Activated T-cell treated with anti-CD3 and anti-CD28 coated beads, Interleukin-2, amount 50 U/mL, for 1 hour (primary cell): ENCODE results near the gene GGA1.

Experiments
- DNase-seq: peaks from one replicate; pipeline ENCODE4 v3.0.0-alpha.2; 2020

The GGA1 gene

GRCh38 chr22:37632174-37633088 lies 23.8 kb downstream of the GGA1 start:
- DNase-seq: no peak

GRCh38 chr22:37633089-37633624 lies 24.5 kb downstream of the GGA1 start:
- no peak for DNase-seq

GRCh38 chr22:37633625-37634416 lies 25.2 kb downstream of the GGA1 start:
- peak; percentile 59 for DNase-seq

GRCh38 chr22:37634417-37634924 lies 25.8 kb downstream of the GGA1 start:
- no peak for DNase-seq

- DNase-seq: no peak
Measured at GRCh38 chr22:37635157-37635556, 26.5 kb downstream of the GGA1 start.

GRCh38 chr22:37636186-37636948 lies 27.7 kb downstream of the GGA1 start:
- DNase-seq: no peak

- DNase-seq: no peak
Measured at GRCh38 chr22:37636949-37637273, 28.3 kb downstream of the GGA1 start.

GRCh38 chr22:37638391-37639069 lies 29.9 kb downstream of the GGA1 start:
- no peak for DNase-seq

- peak; percentile 62 for DNase-seq
Measured at GRCh38 chr22:37639070-37639760, 30.6 kb downstream of the GGA1 start, which contains the start of gene SH3BP1. SH3BP1 (plus strand) TSS chr22:37639669; CDS start chr22:37639788, 119 bp downstream.

- peak; percentile 30 for DNase-seq
Measured at GRCh38 chr22:37639771-37640590, 31.3 kb downstream of the GGA1 start.

- DNase-seq: no peak
Measured at GRCh38 chr22:37640591-37641560, 32.2 kb downstream of the GGA1 start.

GRCh38 chr22:37641561-37641949 lies 32.9 kb downstream of the GGA1 start:
- no peak for DNase-seq

GRCh38 chr22:37643225-37643847 lies 34.7 kb downstream of the GGA1 start:
- DNase-seq: peak; percentile 92

GRCh38 chr22:37647317-37647716 lies 38.7 kb downstream of the GGA1 start:
- DNase-seq: no peak

GRCh38 chr22:37647928-37648327 lies 39.3 kb downstream of the GGA1 start:
- DNase-seq: no peak

GRCh38 chr22:37650463-37651136 lies 42.0 kb downstream of the GGA1 start:
- DNase-seq: no peak

- no peak for DNase-seq
Measured at GRCh38 chr22:37654563-37655251, 46.1 kb downstream of the GGA1 start.

- no peak for DNase-seq
Measured at GRCh38 chr22:37655252-37655563, 46.6 kb downstream of the GGA1 start.
